WTC11 (cell line): Measurements from ENCODE around the gene ITCH.

ENCODE experiments used
- CTCF ChIP-seq: fragments of 200-600 bp; IDR thresholded peaks from 2 replicates; pipeline ENCODE4 v1.8.0; 2022; ENCODE audit warnings: antibody characterized with exemption
- FOXJ3 ChIP-seq: sonication (generic); formaldehyde crosslinking; IDR thresholded peaks from 2 replicates; pipeline ENCODE4 v1.9.0; 2021; ENCODE audit warnings: missing genetic modification reagents, mild to moderate bottlenecking, borderline replicate concordance
- JUN ChIP-seq: sonication (generic); formaldehyde crosslinking; IDR thresholded peaks from 2 replicates; pipeline ENCODE4 v1.8.0; 2023; ENCODE audit warnings: mild to moderate bottlenecking, missing genetic modification reagents
- KAT7 ChIP-seq: sonication (generic); formaldehyde crosslinking; IDR thresholded peaks from 2 replicates; pipeline ENCODE4 v1.8.1; 2023; ENCODE audit warnings: missing genetic modification reagents, mild to moderate bottlenecking, borderline replicate concordance
- NFYB ChIP-seq: sonication (generic); formaldehyde crosslinking; conservative IDR thresholded peaks from 2 replicates; pipeline ENCODE4 v1.8.0; 2022; ENCODE audit warnings: low read depth, missing genetic modification reagents
- STAT6 ChIP-seq: sonication (generic); formaldehyde crosslinking; conservative IDR thresholded peaks from 2 replicates; pipeline ENCODE4 v1.8.1; 2023; ENCODE audit warnings: mild to moderate bottlenecking, low read depth, missing genetic modification reagents, moderate library complexity
- USF1 ChIP-seq: sonication (generic); formaldehyde crosslinking; IDR thresholded peaks from 2 replicates; pipeline ENCODE4 v1.8.0; 2022; ENCODE audit warnings: mild to moderate bottlenecking, missing genetic modification reagents
- USF2 ChIP-seq: sonication (generic); formaldehyde crosslinking; IDR thresholded peaks from 2 replicates; pipeline ENCODE4 v1.8.1; 2023; ENCODE audit warnings: mild to moderate bottlenecking, missing genetic modification reagents, moderate library complexity
- ZNF138 ChIP-seq: sonication (generic); formaldehyde crosslinking; conservative IDR thresholded peaks from 2 replicates; pipeline ENCODE4 v1.8.1; 2022; ENCODE audit warnings: mild to moderate bottlenecking, moderate library complexity, missing genetic modification reagents
- TF ChIP-seq, protein P1 (sequence below): sonication (generic); formaldehyde crosslinking; IDR thresholded peaks from 2 replicates; pipeline ENCODE4 v1.8.0; 2022; ENCODE audit warnings: mild to moderate bottlenecking, missing genetic modification reagents
- TF ChIP-seq, protein P2 (sequence below): sonication (generic); formaldehyde crosslinking; conservative IDR thresholded peaks from 2 replicates; pipeline ENCODE4 v1.8.1; 2022; ENCODE audit warnings: mild to moderate bottlenecking, missing genetic modification reagents
- TF ChIP-seq, protein P3 (sequence below): sonication (generic); formaldehyde crosslinking; IDR thresholded peaks from 2 replicates; pipeline ENCODE4 v1.8.0; 2022; ENCODE audit warnings: mild to moderate bottlenecking, missing genetic modification reagents

DNA sequence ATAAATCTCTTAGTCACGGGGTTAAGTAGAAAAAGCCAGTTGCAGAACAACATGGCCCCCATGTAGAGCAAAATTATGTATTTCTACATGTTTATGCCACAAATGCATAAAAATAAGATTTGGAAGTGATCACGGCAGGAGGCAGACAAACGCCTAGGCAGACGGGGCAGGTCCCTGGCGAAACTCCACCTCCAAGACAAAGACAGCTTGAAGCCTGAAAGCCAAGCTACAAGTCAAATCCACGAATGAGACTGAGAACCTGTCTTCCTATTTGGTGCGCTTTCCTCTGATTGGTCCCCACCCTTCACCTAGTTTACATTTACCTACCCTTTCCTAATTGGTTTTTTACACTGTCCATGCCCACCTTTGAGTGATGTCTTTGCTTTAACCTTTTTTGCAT is 31.2 kb upstream of the ITCH start:
- no peak for TF ChIP-seq USF1 (CRISPR knock-in tag)
- TF ChIP-seq, protein P1, sequence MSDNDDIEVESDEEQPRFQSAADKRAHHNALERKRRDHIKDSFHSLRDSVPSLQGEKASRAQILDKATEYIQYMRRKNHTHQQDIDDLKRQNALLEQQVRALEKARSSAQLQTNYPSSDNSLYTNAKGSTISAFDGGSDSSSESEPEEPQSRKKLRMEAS (CRISPR knock-in tag) = no peak
- no peak for TF ChIP-seq CTCF
- TF ChIP-seq, protein P2, sequence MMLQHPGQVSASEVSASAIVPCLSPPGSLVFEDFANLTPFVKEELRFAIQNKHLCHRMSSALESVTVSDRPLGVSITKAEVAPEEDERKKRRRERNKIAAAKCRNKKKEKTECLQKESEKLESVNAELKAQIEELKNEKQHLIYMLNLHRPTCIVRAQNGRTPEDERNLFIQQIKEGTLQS = no peak
- no peak for TF ChIP-seq FOXJ3
- no peak for TF ChIP-seq ZNF138 (CRISPR knock-in tag)
- TF ChIP-seq USF2 = no peak
- no peak for TF ChIP-seq JUN (CRISPR knock-in tag)
- TF ChIP-seq NFYB = 0 out of 2 replicates have a peak, but pooled peaks have one; percentile 19
- TF ChIP-seq, protein P3, sequence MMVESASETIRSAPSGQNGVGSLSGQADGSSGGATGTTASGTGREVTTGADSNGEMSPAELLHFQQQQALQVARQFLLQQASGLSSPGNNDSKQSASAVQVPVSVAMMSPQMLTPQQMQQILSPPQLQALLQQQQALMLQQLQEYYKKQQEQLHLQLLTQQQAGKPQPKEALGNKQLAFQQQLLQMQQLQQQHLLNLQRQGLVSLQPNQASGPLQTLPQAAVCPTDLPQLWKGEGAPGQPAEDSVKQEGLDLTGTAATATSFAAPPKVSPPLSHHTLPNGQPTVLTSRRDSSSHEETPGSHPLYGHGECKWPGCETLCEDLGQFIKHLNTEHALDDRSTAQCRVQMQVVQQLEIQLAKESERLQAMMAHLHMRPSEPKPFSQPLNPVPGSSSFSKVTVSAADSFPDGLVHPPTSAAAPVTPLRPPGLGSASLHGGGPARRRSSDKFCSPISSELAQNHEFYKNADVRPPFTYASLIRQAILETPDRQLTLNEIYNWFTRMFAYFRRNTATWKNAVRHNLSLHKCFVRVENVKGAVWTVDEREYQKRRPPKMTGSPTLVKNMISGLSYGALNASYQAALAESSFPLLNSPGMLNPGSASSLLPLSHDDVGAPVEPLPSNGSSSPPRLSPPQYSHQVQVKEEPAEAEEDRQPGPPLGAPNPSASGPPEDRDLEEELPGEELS = no peak
- TF ChIP-seq KAT7 = no peak
- no peak for TF ChIP-seq STAT6 (CRISPR knock-in tag)
